NB4 (cell line): ENCODE measurements around the gene MAIP1.

Source experiments
- DNase-seq: peaks from one replicate; pipeline ENCODE4 v3.0.0; 2010; ENCODE audit warnings: low read depth
- H3K4me3 ChIP-seq: one replicate; pipeline ENCODE4 v1.5.1; 2011; ENCODE audit warnings: mild to moderate bottlenecking, low read depth, low read length, moderate library complexity
- MYC ChIP-seq: IDR thresholded peaks from 2 replicates; pipeline ENCODE4 v1.6.1; 2011; ENCODE audit warnings: low read depth, low read length
- POLR2A ChIP-seq: IDR thresholded peaks from 2 replicates; pipeline ENCODE4 v1.6.1; 2011; ENCODE audit warnings: mild to moderate bottlenecking; ENCODE audit not compliant: insufficient read length; ENCODE audit errors: extremely low read depth
- TF ChIP-seq, protein P1 (sequence below): IDR thresholded peaks from one replicate; pipeline ENCODE4 v1.5.1; 2012; ENCODE audit warnings: low read depth, low read length
- TF ChIP-seq, protein P2 (sequence below): IDR thresholded peaks from 2 replicates; pipeline ENCODE4 v1.6.1; 2011; ENCODE audit warnings: low read depth, low read length

The MAIP1 gene

DNA sequence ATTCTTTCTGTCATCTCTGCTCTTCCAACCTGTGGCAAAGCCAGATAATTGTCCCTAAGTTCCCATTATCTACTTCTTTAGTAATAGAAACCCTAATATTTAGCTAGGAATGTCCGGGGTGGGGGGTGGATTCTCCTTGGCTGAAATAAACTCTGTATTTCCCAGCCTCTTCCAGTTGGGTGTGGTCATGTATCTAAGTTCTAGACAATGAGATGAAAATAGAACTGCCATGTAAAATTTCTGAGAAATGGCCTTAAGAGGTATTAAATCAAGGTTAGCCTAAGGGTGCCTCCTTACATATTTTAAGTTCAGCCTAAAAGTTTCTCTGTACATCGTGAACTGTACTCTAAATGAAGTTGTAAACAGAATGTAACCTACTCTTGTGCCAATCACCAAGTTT is 39.5 kb downstream of the MAIP1 start:
- TF ChIP-seq, protein P1, sequence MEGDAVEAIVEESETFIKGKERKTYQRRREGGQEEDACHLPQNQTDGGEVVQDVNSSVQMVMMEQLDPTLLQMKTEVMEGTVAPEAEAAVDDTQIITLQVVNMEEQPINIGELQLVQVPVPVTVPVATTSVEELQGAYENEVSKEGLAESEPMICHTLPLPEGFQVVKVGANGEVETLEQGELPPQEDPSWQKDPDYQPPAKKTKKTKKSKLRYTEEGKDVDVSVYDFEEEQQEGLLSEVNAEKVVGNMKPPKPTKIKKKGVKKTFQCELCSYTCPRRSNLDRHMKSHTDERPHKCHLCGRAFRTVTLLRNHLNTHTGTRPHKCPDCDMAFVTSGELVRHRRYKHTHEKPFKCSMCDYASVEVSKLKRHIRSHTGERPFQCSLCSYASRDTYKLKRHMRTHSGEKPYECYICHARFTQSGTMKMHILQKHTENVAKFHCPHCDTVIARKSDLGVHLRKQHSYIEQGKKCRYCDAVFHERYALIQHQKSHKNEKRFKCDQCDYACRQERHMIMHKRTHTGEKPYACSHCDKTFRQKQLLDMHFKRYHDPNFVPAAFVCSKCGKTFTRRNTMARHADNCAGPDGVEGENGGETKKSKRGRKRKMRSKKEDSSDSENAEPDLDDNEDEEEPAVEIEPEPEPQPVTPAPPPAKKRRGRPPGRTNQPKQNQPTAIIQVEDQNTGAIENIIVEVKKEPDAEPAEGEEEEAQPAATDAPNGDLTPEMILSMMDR: no peak
- TF ChIP-seq POLR2A: no peak
- TF ChIP-seq MYC: no peak
- TF ChIP-seq, protein P2, sequence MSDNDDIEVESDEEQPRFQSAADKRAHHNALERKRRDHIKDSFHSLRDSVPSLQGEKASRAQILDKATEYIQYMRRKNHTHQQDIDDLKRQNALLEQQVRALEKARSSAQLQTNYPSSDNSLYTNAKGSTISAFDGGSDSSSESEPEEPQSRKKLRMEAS: no peak
- no peak overlapping the region for H3K4me3 ChIP-seq
- no peak for DNase-seq

DNA sequence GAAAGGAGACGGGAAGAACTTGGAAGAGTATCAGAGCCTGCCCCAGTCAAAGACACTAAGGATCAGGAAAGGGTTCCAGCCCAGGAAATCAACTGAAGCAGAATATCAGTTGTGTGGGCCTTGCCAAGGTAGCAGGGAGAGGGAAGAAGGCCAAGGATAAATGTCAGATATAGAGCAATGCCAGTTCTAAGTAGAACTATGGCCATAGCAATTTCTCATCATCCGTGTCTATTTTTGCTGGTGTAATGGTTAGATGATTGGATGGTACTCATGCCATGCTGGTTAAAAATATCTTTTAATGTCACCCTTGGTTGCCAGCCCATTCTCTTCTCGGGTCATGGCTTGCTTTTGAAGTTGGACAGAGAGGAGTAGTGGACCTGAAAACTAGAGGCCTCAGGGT is 41.9 kb downstream of the MAIP1 start:
- DNase-seq: no peak
- TF ChIP-seq, protein P1: no peak
- TF ChIP-seq POLR2A: no peak
- TF ChIP-seq MYC: no peak
- TF ChIP-seq, protein P2: no peak

DNA sequence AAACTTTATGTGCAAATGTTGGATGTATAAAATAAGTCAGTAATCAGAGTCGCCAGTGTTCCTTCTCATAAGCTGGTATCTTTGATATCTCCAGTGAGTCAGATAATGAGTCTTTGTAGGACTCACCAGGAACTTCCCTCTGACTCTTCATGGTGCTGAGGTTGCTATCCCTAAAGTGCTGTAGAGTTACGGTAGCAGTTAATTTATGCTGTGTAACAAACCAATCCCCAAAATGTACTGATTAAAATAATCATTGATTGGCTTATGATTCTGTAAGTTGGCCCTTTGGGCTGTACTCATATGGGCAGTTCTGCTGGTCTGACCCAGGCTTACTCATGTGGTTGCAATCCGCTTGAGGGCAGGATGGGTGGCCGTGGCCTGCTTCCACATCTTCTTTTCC is 43.8 kb downstream of the MAIP1 start:
- H3K4me3 ChIP-seq: no peak overlapping the region
- DNase-seq: no peak
- TF ChIP-seq, protein P2: no peak
- no peak for TF ChIP-seq MYC
- TF ChIP-seq POLR2A: no peak
- TF ChIP-seq, protein P1: no peak

More for the DNA sequence above, 41.9 kb downstream of the MAIP1 start:
- H3K4me3 ChIP-seq: no peak overlapping the region

DNA sequence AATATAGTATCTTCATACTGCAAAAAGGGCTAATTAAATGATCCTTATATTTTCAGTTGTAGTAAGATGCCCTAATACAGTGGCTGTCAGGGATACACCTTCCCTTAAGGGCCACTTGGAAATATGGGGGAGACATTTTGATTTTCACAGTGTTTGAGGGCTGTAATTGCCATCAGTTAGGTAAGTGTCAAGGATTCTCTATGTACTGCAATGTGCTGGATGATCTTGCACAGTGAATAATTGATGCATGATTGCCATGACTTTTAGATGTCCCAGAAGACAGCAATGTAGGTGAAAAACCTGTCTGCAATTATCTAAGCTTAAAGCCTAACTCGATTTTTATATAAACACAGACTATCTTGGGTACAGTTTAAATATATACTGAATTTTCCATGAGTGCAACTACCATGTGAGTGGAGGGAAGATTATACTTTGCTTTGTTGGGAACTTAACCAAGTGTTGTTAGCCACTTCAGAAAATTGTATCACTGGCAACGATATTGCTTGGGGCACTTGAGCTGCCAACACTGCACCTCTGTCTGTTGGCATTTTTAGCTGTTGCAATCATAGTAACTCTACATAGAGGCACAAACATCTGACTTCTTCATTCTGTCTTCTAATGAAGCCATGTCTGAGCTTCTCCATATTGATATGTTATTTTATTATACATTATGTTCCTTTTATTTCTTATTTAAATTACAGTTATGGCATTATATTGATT is 45.2 kb downstream of the MAIP1 start:
- TF ChIP-seq, protein P1: no peak
- TF ChIP-seq POLR2A (no peak), MYC (no peak)
- TF ChIP-seq, protein P2: no peak
- DNase-seq: no peak

DNA sequence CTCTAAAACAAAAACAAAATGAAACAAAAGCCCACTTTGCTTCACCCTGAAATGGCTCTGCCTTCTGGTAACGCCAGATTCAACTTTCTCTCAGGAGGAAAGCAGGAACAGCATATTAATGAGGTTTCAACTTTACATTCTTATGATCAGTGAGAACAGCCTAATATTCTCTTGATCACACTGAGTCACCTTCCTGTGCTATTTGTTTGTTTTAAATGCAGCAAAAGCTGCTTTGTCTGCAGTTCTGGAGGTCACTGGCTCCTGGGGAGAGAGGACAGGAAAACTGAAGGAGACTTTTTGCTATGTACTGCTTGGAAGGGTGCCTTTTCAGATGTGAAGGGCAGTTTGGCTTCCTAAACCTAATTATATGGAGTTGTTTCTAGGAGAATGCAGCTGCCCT is 48.1 kb downstream of the MAIP1 start:
- no peak overlapping the region for H3K4me3 ChIP-seq
- DNase-seq: no peak
- TF ChIP-seq MYC (no peak), POLR2A (no peak)
- TF ChIP-seq, protein P1: no peak
- TF ChIP-seq, protein P2: no peak

More for the DNA sequence above, 45.2 kb downstream of the MAIP1 start:
- H3K4me3 ChIP-seq: no peak overlapping the region
